HepG2 (cell line): ENCODE measurements around the gene NEIL1. TPM values are rescaled to one million over a fixed set of nuclear protein-coding genes. Genes with fewer than 3 reads are reported as not detected.

Source experiments
- CEBPZ ChIP-seq: IDR thresholded peaks from 2 replicates; pipeline ENCODE4 v1.6.1; 2012; ENCODE audit warnings: low read length, improper control_type of control experiment
- DNMT3B ChIP-seq: conservative IDR thresholded peaks from 2 replicates; pipeline ENCODE4 v1.6.1; 2016; ENCODE audit warnings: missing biosample characterization, control low read depth
- ELF3 ChIP-seq: IDR thresholded peaks from 2 replicates; pipeline ENCODE4 v1.6.1; 2016; ENCODE audit warnings: missing genetic modification reagents, missing compliant biosample characterization
- IKZF4 ChIP-seq: sonication (generic); formaldehyde crosslinking; IDR thresholded peaks from 2 replicates; pipeline ENCODE4 v1.5.1; 2020; ENCODE audit warnings: borderline replicate concordance, mild to moderate bottlenecking, low read depth, missing genetic modification reagents; ENCODE audit errors: not compliant biosample characterization
- MYNN ChIP-seq: sonication (generic); formaldehyde crosslinking; IDR thresholded peaks from 2 replicates; pipeline ENCODE4 v1.4.0; 2020; ENCODE audit warnings: mild to moderate bottlenecking, low read depth, missing genetic modification reagents
- RORA ChIP-seq: sonication (generic); formaldehyde crosslinking; IDR thresholded peaks from 2 replicates; pipeline ENCODE4 v1.5.0; 2020; ENCODE audit warnings: mild to moderate bottlenecking, missing genetic modification reagents, moderate library complexity
- RXRA ChIP-seq: sonication (generic); formaldehyde crosslinking; IDR thresholded peaks from 2 replicates; pipeline ENCODE4 v1.5.1; 2020; ENCODE audit warnings: missing genetic modification reagents
- SAP130 ChIP-seq: IDR thresholded peaks from 2 replicates; pipeline ENCODE4 v1.6.1; 2016; ENCODE audit warnings: low read depth
- THAP11 ChIP-seq: IDR thresholded peaks from 2 replicates; pipeline ENCODE4 v1.6.1; 2016; ENCODE audit warnings: missing biosample characterization, missing genetic modification reagents
- ZFP91 ChIP-seq: sonication (generic); formaldehyde crosslinking; IDR thresholded peaks from 2 replicates; pipeline ENCODE4 v1.9.0; 2022; ENCODE audit warnings: missing genetic modification reagents, mild to moderate bottlenecking, borderline replicate concordance
- ZUFSP ChIP-seq: sonication (generic); formaldehyde crosslinking; IDR thresholded peaks from 2 replicates; pipeline ENCODE4 v1.9.0; 2021; ENCODE audit warnings: missing genetic modification reagents, mild to moderate bottlenecking, borderline replicate concordance
- polyA plus RNA-seq, 8 experiments: library from polyadenylated mRNA; depleted of rRNA in 3 of 8; stranded (reverse) in 7 of 8; unstranded in 1 of 8; fragments of >200 nt; fragmentation: Illumina TruSeq in 4 of 8; extraction: Trizol in 4 of 8; gene quantifications; 2 replicates each; pipeline versions ENCODE4 v1.2.1 to v1.2.3, GENCODE V29; 2011 to 2016; ENCODE audit warnings: low read depth in 4 of 8, missing spikeins in 1 of 8, mixed read lengths in 1 of 8; ENCODE audit not compliant: insufficient read depth in 1 of 8
- total RNA-seq, 5 experiments: library from RNA; depleted of rRNA; stranded (reverse); fragments of >200 nt; fragmentation: Illumina TruSeq; extraction: Trizol; gene quantifications; 2 replicates each; pipeline ENCODE4 v1.2.3, GENCODE V29; 2016; ENCODE audit warnings: low read depth in 1 of 5
- TF ChIP-seq, protein P1 (sequence below): sonication (generic); formaldehyde crosslinking; IDR thresholded peaks from 2 replicates; pipeline ENCODE4 v1.9.0; 2021; ENCODE audit warnings: mild to moderate bottlenecking, missing genetic modification reagents
- TF ChIP-seq, protein P2 (sequence below): sonication (generic); formaldehyde crosslinking; IDR thresholded peaks from 2 replicates; pipeline ENCODE4 v1.5.0; 2020; ENCODE audit warnings: mild to moderate bottlenecking, missing genetic modification reagents

Gene NEIL1
- total and polyA plus RNA-seq, 2 of the 13 experiments (the other 11 are each of a cell fraction or from before 2014, with no cell fraction given): 10.4 to 15.5 TPM

DNA sequence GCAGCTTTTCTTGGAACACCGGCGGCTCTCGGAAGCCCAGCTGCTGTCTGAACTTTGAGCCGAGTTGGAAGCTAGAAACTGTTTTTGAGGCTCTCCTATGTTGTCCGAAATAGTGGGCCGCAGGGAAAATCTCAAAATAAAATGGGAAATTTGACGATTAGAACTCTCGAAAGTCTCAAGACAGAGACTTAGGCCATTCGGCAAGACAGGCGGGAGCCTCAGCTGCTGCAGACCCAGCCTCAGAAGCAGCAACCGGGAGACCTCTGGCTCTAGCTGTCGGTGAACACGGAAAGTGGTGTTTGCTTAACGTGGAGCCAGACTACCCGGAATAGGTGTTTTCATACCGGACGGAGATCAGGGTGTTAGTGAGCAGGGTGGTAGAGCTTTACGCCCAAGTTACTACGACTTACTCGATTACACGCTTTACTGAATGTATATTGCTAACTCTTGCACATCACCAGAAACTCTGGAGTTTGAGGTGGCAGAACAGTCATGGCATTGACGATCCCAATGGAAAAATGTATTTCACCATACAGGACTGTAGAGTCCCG is 21.9 kb downstream of the NEIL1 start (continued):
- TF ChIP-seq DNMT3B: no peak
- TF ChIP-seq, protein P1, sequence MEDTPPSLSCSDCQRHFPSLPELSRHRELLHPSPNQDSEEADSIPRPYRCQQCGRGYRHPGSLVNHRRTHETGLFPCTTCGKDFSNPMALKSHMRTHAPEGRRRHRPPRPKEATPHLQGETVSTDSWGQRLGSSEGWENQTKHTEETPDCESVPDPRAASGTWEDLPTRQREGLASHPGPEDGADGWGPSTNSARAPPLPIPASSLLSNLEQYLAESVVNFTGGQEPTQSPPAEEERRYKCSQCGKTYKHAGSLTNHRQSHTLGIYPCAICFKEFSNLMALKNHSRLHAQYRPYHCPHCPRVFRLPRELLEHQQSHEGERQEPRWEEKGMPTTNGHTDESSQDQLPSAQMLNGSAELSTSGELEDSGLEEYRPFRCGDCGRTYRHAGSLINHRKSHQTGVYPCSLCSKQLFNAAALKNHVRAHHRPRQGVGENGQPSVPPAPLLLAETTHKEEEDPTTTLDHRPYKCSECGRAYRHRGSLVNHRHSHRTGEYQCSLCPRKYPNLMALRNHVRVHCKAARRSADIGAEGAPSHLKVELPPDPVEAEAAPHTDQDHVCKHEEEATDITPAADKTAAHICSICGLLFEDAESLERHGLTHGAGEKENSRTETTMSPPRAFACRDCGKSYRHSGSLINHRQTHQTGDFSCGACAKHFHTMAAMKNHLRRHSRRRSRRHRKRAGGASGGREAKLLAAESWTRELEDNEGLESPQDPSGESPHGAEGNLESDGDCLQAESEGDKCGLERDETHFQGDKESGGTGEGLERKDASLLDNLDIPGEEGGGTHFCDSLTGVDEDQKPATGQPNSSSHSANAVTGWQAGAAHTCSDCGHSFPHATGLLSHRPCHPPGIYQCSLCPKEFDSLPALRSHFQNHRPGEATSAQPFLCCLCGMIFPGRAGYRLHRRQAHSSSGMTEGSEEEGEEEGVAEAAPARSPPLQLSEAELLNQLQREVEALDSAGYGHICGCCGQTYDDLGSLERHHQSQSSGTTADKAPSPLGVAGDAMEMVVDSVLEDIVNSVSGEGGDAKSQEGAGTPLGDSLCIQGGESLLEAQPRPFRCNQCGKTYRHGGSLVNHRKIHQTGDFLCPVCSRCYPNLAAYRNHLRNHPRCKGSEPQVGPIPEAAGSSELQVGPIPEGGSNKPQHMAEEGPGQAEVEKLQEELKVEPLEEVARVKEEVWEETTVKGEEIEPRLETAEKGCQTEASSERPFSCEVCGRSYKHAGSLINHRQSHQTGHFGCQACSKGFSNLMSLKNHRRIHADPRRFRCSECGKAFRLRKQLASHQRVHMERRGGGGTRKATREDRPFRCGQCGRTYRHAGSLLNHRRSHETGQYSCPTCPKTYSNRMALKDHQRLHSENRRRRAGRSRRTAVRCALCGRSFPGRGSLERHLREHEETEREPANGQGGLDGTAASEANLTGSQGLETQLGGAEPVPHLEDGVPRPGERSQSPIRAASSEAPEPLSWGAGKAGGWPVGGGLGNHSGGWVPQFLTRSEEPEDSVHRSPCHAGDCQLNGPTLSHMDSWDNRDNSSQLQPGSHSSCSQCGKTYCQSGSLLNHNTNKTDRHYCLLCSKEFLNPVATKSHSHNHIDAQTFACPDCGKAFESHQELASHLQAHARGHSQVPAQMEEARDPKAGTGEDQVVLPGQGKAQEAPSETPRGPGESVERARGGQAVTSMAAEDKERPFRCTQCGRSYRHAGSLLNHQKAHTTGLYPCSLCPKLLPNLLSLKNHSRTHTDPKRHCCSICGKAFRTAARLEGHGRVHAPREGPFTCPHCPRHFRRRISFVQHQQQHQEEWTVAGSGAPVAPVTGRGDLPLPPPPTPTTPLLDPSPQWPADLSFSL (CRISPR knock-in tag): no peak
- no peak for TF ChIP-seq ZUFSP (CRISPR knock-in tag)
- no peak for TF ChIP-seq RXRA (CRISPR knock-in tag)
- peak; percentile 31; the same call in 1 of the 2 replicates for TF ChIP-seq ZFP91 (CRISPR knock-in tag)
- TF ChIP-seq THAP11: no peak
- TF ChIP-seq RORA: 0 out of 2 replicates have a peak, but pooled peaks have one; percentile 11
- TF ChIP-seq CEBPZ: no peak
- TF ChIP-seq, protein P2, sequence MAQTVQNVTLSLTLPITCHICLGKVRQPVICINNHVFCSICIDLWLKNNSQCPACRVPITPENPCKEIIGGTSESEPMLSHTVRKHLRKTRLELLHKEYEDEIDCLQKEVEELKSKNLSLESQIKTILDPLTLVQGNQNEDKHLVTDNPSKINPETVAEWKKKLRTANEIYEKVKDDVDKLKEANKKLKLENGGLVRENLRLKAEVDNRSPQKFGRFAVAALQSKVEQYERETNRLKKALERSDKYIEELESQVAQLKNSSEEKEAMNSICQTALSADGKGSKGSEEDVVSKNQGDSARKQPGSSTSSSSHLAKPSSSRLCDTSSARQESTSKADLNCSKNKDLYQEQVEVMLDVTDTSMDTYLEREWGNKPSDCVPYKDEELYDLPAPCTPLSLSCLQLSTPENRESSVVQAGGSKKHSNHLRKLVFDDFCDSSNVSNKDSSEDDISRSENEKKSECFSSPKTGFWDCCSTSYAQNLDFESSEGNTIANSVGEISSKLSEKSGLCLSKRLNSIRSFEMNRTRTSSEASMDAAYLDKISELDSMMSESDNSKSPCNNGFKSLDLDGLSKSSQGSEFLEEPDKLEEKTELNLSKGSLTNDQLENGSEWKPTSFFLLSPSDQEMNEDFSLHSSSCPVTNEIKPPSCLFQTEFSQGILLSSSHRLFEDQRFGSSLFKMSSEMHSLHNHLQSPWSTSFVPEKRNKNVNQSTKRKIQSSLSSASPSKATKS: peak; percentile 0; the same call in 1 of the 2 replicates
- TF ChIP-seq IKZF4 (CRISPR knock-in tag): no peak
- no peak; the same call in 1 of the 2 replicates for TF ChIP-seq ELF3 (CRISPR knock-in tag)
- TF ChIP-seq SAP130 (CRISPR knock-in tag): peak; percentile 79; the same call in 1 of the 2 replicates
- 0 out of 2 replicates have a peak, but pooled peaks have one; percentile 1 for TF ChIP-seq MYNN
